ENCODE data around the gene ZNF701. TPM values are rescaled to one million over a fixed set of nuclear protein-coding genes. Genes with fewer than 3 reads are reported as not detected.
"Not testable (repeated sequence)": the region's sequence is repeated elsewhere in the genome, so short reads cannot be mapped to it uniquely, and the experiment has no call there.

Gene ZNF701
- total and polyA plus RNA-seq, 8 donors = 1.2 to 28.1 (median 5.6) TPM

- intact Hi-C loops (cut with DNase I; ENCODE audit: low total_unique reads) = no loop called here
- Histone ChIP-seq H3K36me3 (peaks cover 0 to 26% (median 13%) of the 10 kb centered on the region in 4 donors), H3K27ac (peak overlapping the region; percentile 78 to 90 (median 85)), H3K4me3 (peak overlapping the region; percentile 56 to 70 (median 67)), H3K27me3 (no peaks in the 10 kb centered on the region), H3K4me1 (peaks cover 23 to 31% (median 25%) of the 10 kb centered on the region in 4 donors), H3K9me3 (peaks cover 0 to 46% (median 16%) of the 10 kb centered on the region in 4 donors)
- TF ChIP-seq EP300 (IDR thresholded peaks at IDR 0.05) = no peak
- TF ChIP-seq POLR2AphosphoS5 (IDR thresholded peaks at IDR 0.05) = no peak
- TF ChIP-seq POLR2A (IDR thresholded peaks at IDR 0.05) = no peak
- TF ChIP-seq, protein P1, sequence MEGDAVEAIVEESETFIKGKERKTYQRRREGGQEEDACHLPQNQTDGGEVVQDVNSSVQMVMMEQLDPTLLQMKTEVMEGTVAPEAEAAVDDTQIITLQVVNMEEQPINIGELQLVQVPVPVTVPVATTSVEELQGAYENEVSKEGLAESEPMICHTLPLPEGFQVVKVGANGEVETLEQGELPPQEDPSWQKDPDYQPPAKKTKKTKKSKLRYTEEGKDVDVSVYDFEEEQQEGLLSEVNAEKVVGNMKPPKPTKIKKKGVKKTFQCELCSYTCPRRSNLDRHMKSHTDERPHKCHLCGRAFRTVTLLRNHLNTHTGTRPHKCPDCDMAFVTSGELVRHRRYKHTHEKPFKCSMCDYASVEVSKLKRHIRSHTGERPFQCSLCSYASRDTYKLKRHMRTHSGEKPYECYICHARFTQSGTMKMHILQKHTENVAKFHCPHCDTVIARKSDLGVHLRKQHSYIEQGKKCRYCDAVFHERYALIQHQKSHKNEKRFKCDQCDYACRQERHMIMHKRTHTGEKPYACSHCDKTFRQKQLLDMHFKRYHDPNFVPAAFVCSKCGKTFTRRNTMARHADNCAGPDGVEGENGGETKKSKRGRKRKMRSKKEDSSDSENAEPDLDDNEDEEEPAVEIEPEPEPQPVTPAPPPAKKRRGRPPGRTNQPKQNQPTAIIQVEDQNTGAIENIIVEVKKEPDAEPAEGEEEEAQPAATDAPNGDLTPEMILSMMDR (IDR thresholded peaks at IDR 0.05) = no peak
- DNase-seq = peak; percentile 33 to 71
- 2 to 5% (median 3%) methylated on average over 7 to 15 of the region's 15 CpGs for WGBS, 5 donors
Observed at GRCh38 chr19:52600639-52601024, 30.5 kb downstream of the ZNF701 start.

DNA sequence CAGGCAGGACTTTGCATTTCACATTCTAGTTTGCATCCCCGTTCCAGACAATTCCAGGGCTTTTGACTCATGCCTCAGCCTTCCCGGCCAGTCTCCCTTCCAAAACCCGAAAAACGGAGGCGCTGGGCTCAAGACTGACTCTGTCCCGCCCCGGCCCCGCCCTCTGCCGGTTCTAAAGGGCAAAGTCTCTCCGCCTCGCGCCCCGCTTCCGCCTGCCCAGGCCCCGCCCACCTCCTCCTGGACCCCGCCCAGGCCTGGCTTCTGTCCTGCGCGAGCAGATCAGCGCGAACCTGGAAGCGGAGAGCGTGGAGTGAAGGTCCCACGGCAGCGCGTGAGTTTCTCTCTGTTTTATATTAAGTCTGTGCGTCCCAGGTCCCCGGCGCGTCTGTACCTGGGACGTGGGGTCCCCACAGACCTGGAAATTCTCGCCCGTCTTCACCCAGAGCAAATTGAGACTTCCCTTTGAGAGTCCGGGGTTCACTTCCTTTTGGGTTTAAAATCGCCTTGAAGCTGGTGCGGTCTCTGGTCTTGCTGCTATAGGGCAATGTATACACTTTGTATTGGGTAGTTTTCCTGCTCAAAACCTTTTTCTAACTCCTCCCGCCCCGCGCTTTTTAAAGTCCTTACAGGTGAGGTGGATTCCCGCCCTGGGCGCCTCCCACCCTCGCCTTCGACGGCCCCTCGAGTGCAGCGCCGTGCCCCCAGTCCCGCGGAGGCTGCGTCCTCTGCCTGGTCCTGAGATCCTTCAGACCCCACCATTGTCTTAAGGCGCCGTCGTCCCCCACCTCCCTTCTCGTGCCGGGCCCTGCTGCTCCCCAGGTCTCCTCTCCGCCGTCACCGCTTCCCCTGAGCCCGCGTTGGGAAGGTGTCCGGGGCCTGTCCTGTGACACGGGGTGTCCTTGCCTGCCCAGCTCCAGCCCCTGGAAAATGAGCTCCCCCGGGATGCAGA, 31.2 kb downstream of the ZNF701 start:
- Histone ChIP-seq H3K27me3 (no peaks in the 10 kb centered on the region), H3K27ac (peak overlapping the region; percentile 78 to 90 (median 85)), H3K9me3 (peaks cover 0 to 44% (median 14%) of the 10 kb centered on the region in 4 donors), H3K36me3 (peaks cover 0 to 19% (median 6%) of the 10 kb centered on the region in 4 donors), H3K4me1 (peaks cover 23 to 31% (median 25%) of the 10 kb centered on the region in 4 donors), H3K4me3 (peak overlapping the region; percentile 56 to 70 (median 67))
- TF ChIP-seq POLR2A (IDR thresholded peaks at IDR 0.05) (no peak), POLR2AphosphoS5 (IDR thresholded peaks at IDR 0.05) (peak; percentile 34 to 90 (median 76)), EP300 (IDR thresholded peaks at IDR 0.05) (no peak)
- TF ChIP-seq, protein P1 (IDR thresholded peaks at IDR 0.05) = peak in 4 of 7 experiments; percentile 16 to 55 (median 20)
- intact Hi-C loops (cut with DNase I; ENCODE audit: low total_unique reads) = no loop called here
- peak; percentile 97 for DNase-seq
- 0 to 2% (median 1%) methylated on average over 45 to 62 of the region's 62 CpGs for WGBS, 5 donors

DNA sequence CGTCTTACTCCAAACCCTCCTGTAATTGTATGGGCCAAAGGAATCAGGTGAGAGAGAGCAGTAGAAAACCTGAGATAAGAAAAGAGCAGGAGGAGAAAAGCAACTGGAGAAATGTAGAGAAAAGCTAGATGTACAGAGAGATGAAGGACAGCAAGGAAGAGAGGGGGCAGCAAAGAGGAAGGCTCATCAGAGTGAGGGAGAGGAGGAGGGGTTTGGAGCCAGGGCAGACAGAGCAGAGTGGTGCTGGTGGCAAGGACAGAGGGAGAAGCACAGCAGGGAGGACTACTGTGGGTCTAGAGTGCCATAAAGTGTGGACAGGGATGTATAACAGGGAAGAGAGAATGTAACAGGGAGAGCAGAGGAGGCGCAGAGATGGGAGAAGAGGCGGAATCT, 31.9 kb downstream of the ZNF701 start:
- peak in 1 of 2 donors; percentile 24 for DNase-seq
- H3K27me3 ChIP-seq; intact Hi-C loops (cut with DNase I; ENCODE audit: low total_unique reads): not testable (repeated sequence)
- Histone ChIP-seq H3K27ac (peak overlapping the region; percentile 78 to 90 (median 85)), H3K4me1 (peaks cover 23 to 31% (median 25%) of the 10 kb centered on the region in 4 donors), H3K4me3 (peak overlapping the region; percentile 56 to 70 (median 67)), H3K36me3 (peaks cover 0 to 14% (median 0%) of the 10 kb centered on the region in 4 donors), H3K9me3 (peaks cover 0 to 44% (median 12%) of the 10 kb centered on the region in 4 donors)
- TF ChIP-seq, protein P1 (IDR thresholded peaks at IDR 0.05) = peak in 1 of 7 experiments; percentile 17
- 35 to 52% (median 47%) methylated on average over 3 of the region's 3 CpGs for WGBS, 5 donors

GRCh38 chr19:52602941-52603340, 32.9 kb downstream of the ZNF701 start:
- 80 to 90% (median 85%) methylated on average over 2 of the region's 2 CpGs for WGBS, 5 donors
- H3K27me3 ChIP-seq = no peaks in the 10 kb centered on the region
- H3K4me1 ChIP-seq = peaks cover 23 to 31% (median 25%) of the 10 kb centered on the region in 4 donors
- H3K27ac ChIP-seq = peak overlapping the region in 2 of 5 donors; percentile 85 to 90
- peaks cover 0 to 7% (median 1%) of the 10 kb centered on the region in 4 donors for H3K36me3 ChIP-seq
- DNase-seq = no peak
- H3K4me3 ChIP-seq = no peak overlapping the region
- H3K9me3 ChIP-seq = peaks cover 0 to 44% (median 10%) of the 10 kb centered on the region in 4 donors
- intact Hi-C loops (cut with DNase I; ENCODE audit: low total_unique reads) = no loop called here
- TF ChIP-seq POLR2AphosphoS5 (IDR thresholded peaks at IDR 0.05) = no peak
- TF ChIP-seq, protein P1 (IDR thresholded peaks at IDR 0.05) = no peak
- TF ChIP-seq POLR2A (IDR thresholded peaks at IDR 0.05) = no peak
- TF ChIP-seq EP300 (IDR thresholded peaks at IDR 0.05) = no peak

All from stomach (tissue), 9 donors.